GM19239 (cell line): ENCODE measurements around the gene TRMT61B.
A peak's percentile ranks its signal among the peaks of the same experiment; 100 is the strongest.

ENCODE experiments used
- DNase-seq: peaks from one replicate; pipeline ENCODE4 v3.0.0; 2011; ENCODE audit warnings: low spot score; ENCODE audit not compliant: insufficient read length
- FAIRE-seq: peaks from 2 replicates; lab custom pipeline; 2011; peaks lifted over from hg19 to GRCh38; lab: Jason Lieb, UNC

Gene TRMT61B

DNA sequence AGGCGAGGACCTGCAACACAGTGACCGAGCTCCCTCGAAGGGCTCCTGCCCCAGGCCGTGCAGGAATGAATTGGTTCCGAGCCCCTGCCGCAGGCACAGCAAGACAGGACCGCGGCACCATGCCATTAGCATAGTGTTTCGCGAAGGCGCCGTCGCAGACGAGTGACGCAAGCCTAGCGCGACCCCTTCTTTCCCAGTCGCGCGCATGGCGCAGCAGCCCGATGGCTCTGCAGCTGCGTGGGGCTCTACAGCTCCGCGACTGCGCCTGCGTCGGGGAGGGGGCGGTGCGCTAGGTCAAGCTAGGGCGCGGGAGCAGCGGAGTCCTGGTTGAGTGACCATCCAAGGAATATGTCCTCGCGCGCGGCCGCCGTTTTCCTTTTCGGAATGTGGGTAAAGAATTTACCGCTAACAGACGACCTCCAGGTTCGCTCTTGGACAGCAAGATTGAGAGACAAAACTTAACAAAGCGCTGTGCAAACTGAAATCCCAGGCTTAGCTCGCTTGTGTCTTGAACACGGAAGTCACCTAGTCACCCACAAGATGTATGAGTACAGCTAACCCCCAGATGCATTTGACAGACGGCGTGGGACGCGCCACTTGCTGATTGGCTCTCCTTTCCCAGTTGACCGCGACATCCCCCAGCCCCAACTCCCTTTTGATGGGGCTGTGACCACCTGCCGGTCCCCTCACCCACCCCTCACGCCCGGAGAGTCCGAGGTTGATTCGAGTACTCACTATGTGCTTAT, at the start of gene TRMT61B:
Gene TRMT61B, minus strand, starts transcription at position 164 of the 746 bp plus-strand sequence. Its CDS starts 32 bp downstream, at position 132.
- peak; percentile 91 for DNase-seq
- FAIRE-seq, result peak; percentile 92

DNA sequence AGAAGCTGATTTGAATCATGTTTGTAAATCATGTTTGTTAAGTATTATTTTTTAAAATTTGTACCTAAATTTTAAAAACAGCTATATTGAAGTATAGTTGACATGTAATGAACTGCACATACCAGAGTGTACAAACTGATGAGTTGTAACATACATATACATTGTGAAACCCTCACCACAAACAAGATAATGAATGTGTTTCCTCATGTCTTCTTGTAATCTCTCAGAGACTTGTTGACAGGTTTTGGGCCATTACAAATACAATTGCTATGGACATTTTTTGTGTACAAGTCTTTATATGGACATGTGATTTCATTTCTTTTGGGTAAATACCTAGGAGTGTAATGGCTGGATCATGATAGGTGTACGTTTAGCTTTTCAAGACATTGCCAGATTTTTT, 45.8 kb upstream of the TRMT61B start:
- FAIRE-seq, result no peak
- no peak for DNase-seq

DNA sequence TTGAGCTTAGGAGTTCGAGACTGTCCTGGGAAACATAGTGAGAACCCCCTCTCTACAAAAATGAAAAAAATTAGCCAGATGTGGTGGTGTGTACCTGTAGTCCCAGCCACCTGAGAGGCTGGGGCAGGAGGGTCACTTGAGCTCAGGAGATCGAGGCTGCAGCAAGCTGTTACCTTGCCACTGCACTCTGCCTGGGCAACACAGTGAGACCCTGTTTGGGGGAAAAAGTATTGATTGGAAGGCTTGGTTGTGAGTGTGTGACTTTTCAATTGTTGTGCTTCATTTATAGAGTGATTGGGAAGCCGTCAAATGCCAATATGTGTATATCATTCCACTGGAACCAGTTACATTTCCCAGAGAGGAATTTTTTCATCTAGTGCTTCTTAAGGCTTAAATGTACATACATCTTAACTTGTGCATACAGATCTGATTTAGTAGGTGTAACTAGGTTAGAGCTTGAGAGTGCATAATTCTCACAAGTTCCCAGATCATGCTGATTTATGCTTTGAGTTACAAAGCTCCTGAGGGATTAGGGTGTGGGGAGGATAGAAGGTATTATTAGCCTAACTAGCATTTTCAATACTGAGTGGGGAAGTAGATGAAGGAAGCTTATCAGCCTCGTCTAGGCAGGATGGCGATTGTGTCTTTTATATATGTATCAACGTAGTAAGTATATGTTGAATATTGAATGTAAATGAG, 39.7 kb upstream of the TRMT61B start:
- DNase-seq, result no peak
- FAIRE-seq, result no peak

- FAIRE-seq, result no peak
- no peak for DNase-seq
Measured at GRCh38 chr2:28908172-28908571, 38.1 kb upstream of the TRMT61B start.

DNA sequence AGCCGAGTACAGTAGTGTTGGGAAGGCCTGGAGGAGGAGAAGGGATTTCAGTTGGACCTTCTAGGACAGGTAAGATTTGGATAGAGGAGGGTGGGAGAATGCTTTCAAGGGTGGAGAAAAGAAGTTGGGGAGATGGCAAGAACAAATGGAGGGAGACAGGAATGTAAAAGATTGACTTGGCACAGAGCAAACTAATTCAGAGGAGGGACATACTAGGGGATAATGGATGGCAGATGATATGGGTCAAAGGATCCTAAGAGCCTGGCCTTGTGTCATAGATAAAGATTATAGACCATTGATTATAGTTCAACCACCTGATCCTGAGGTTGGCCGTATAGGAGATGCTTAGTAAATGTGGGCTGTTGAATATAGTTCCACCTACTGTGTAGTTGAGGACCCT, 36.7 kb upstream of the TRMT61B start:
- DNase-seq (no peak), FAIRE-seq (no peak)

DNA sequence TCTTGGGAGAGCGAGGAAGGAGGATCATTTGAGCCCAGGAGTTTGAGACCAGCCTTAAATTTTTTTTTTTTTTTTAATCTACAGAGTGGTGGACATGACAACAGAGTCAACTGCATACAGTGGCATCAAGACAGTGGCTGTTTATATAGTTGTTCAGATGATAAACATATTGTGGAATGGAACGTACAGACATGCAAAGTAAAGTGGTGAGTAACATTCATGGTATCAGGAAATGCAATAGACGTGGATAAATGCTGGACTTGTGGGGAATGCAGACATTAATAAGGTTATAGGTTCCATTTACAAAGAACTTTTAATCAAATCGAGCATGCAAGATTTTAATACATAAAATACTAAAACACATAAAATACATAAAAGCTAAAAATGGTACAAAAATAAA, 36.3 kb upstream of the TRMT61B start:
- DNase-seq, result no peak
- no peak for FAIRE-seq

- no peak for DNase-seq
- FAIRE-seq, result no peak
Measured at GRCh38 chr2:28905533-28905932, 35.4 kb upstream of the TRMT61B start.

DNA sequence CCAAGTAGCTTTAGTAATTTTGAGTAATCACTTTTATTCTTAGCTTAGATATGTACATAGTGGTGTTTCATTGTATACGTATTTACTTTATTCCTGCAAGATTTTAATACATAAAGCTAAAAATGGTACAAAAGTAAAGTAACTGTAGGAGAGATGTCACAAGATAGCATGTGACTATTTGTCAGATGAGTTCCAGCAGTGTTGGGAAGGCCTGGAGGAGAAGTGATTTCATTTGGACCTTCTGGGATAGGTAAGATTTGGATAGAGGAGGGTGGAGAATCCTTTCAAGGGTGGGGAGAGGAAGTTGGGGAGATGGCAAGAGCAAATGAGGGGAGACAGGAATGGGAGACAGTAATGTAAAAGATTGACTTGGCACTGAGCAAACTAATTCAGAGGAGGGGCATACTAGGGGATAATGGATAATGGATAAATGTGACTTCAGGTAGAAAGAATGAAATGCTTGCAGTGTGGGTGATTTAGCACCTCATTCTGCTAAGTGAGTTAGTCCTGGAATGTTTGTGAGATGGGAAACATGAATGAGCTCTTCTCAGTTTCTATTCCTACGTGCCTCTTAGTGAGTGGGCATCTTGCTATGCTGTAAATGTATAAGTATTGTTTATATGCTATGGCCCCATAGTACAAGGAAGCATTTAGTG, 34.8 kb upstream of the TRMT61B start:
- no peak for FAIRE-seq
- no peak for DNase-seq

- FAIRE-seq, result peak; percentile 61
Measured at GRCh38 chr2:28904295-28904694, 34.2 kb upstream of the TRMT61B start.

GRCh38 chr2:28902584-28902983, 32.5 kb upstream of the TRMT61B start:
- FAIRE-seq, result no peak
- no peak for DNase-seq

More at GRCh38 chr2:28904295-28904694, 34.2 kb upstream of the TRMT61B start:
- DNase-seq, result no peak

DNA sequence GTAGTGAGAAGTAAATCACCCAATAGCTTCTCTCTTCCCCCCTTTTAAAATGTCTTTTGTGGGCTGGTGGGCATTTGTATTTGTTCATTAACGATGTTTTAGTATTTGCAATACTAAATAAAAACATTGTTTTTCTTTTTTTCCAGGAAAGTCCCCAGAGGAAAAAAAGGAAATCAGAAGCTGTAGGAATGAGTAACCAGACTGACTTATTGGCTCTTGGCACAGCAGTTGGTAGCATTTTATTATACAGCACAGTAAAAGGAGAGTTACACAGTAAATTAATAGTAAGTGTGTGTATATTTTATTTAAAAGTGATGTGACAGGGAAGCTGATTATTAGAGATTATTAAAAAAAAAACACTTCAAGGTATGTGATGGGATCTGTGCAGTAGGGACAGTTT, 31.7 kb upstream of the TRMT61B start:
- no peak for DNase-seq
- no peak for FAIRE-seq

GRCh38 chr2:28901202-28901601, 31.1 kb upstream of the TRMT61B start:
- FAIRE-seq (no peak), DNase-seq (no peak)

DNA sequence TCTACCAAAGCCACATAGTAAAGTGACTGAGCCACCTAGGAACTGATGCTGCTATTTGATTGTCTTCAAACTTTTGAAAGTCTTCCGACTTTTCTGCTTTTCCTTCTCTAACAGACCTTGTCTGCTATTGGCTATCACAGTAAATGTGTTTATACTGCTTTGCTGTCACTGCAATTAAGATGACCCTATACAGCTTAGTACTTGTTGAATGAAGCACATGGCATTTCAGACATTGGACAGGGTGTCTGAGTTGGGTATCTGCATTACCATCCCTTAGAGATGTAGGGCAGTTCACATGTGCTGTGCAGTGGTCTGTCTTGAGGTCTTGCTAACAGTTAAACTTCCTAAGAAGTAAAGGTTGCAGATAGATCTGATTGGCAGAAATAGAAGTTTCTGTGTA, 27.9 kb upstream of the TRMT61B start:
- FAIRE-seq (no peak), DNase-seq (no peak)

- no peak for DNase-seq
- FAIRE-seq, result peak; percentile 39
Measured at GRCh38 chr2:28896906-28897305, 26.8 kb upstream of the TRMT61B start.

DNA sequence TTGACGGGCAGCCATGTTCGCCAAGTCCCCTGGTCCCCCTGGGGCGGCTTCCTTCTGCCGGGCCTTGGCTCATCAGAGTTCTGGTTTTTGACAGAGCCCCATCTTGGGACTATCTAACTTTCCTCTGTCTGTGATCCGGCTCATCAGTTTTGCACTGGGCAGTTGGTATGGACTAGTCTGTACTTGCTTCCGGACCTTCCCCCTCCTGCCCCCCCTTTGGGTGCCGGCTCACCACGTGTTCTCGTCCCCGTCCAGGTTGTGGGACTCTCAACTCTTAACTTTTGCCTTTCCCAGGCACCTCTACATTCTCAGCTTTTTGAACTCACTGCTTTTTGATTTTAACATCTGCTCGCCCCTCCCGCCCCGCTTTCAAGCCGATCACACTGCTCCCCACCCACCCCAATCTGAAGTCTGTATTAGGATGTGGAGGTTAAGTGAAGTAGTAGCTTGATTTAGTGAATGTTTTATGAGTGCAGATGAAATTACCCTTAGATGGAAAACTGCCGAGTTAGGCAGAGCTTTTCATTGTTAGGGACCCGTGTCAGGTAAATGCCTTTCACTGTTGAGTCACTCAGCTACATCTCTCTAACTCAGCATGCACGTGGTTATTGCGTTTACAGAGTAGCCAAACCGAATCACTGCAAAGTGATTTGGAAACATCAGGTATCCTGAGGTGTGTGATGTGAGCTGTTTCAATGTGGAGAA, 25.2 kb upstream of the TRMT61B start:
- FAIRE-seq (peak; percentile 90), DNase-seq (no peak)

DNA sequence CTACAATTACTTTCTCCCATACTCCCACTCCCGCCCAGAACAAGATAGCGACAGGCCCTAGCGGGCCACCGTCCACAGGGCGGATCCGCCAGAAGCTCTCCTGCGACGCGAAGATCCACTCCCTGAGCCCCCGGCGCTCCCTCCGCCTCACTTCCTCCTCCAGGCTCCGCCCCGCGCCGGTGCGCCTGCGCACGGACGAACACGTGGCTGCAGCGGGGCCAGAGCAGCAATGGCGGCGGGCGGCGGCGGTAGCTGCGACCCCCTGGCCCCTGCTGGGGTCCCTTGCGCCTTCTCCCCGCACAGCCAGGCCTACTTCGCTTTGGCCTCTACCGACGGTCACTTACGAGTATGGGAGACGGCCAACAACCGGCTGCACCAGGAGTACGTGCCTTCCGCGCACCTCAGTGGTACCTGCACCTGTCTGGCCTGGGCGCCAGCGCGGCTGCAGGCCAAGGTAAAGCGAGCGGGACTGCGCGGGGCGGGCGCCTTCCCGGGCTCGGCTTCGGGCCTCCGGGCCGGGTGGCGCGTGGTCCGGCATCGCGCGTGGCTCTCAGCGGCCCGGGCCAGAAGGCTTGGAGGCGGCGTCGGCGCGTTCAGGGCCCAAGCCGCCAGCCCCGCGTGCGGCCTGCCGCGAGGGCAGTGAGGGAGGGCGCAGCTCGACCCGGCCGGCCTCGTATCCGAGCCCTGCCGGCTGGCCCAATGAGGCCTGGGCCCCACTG, 24.5 kb upstream of the TRMT61B start, which contains the start of gene WDR43:
Gene WDR43, plus strand, starts transcription at position 198 of the 719 bp plus-strand sequence. Its CDS starts 32 bp downstream, at position 230.
- DNase-seq, result peak; percentile 88
- FAIRE-seq, result peak; percentile 96

- FAIRE-seq, result no peak
- DNase-seq, result no peak
Measured at GRCh38 chr2:28893488-28893887, 23.4 kb upstream of the TRMT61B start.

GRCh38 chr2:28880193-28880592, 10.1 kb upstream of the TRMT61B start:
- DNase-seq (no peak), FAIRE-seq (no peak)

GRCh38 chr2:28871620-28872019, 1.5 kb upstream of the TRMT61B start:
- FAIRE-seq, result no peak
- DNase-seq, result no peak
